ENCODE data around the gene PTCH1. TPM values are rescaled to one million over a fixed set of nuclear protein-coding genes. Genes with fewer than 3 reads are reported as not detected.

PTCH1 gene
- polyA plus RNA-seq, 1 donor (not counting 4 experiments of a cell fraction or from before 2014, with no cell fraction given), result 1.7 TPM

GRCh38 chr9:95481000-95481399, 35.8 kb downstream of the PTCH1 start:
- Histone ChIP-seq H4K20me1 (ENCODE audit: control insufficient read depth, extremely low read depth, insufficient read depth, low read length) (no peaks in the 10 kb centered on the region), H3K36me3 (ENCODE audit: control insufficient read depth in 2 of 2, extremely low read depth in 1 of 2, insufficient read depth in 2 of 2, low read length in 2 of 2) (peaks cover 0 to 5% of the 10 kb centered on the region in 2 experiments), H2AFZ (ENCODE audit: control insufficient read depth, low read length) (no peak overlapping the region), H3K4me1 (ENCODE audit: control insufficient read depth, extremely low read depth, insufficient read depth, low read length) (peaks cover 10% of the 10 kb centered on the region), H3K4me2 (ENCODE audit: control insufficient read depth, extremely low read depth, insufficient read depth, low read depth, low read length) (no peak overlapping the region), H3K9me1 (ENCODE audit: control insufficient read depth, extremely low read depth, insufficient read depth, low read length) (no peaks in the 10 kb centered on the region), H3K79me2 (ENCODE audit: control insufficient read depth, insufficient read depth, low read length) (no peaks in the 10 kb centered on the region), H3K4me3 (ENCODE audit: control insufficient read depth in 2 of 3, extremely low read depth in 1 of 3, insufficient read depth in 2 of 3, low read depth in 1 of 3, low read length in 3 of 3) (no peak overlapping the region), H3K9ac (ENCODE audit: control insufficient read depth, extremely low read depth, insufficient read depth, low read length) (no peak overlapping the region), H3K27me3 (ENCODE audit: control insufficient read depth, extremely low read depth, insufficient read depth, low read length) (no peaks in the 10 kb centered on the region), H3K9me3 (ENCODE audit: control insufficient read depth, low read depth, low read length) (no peaks in the 10 kb centered on the region), H3K27ac (ENCODE audit: control insufficient read depth, insufficient read depth, low read length) (no peak overlapping the region)
- TF ChIP-seq CTCF (optimal IDR thresholded peaks at IDR 0.05 in 1 of 3, IDR thresholded peaks at IDR 0.05 in 1 of 3, conservative IDR thresholded peaks at IDR 0.05 in 1 of 3; ENCODE audit: extremely low read depth in 1 of 3, insufficient read depth in 2 of 3, low read length in 3 of 3) (no peak), EZH2 (IDR thresholded peaks at IDR 0.05; ENCODE audit: low read length) (no peak)
- no peak for FAIRE-seq
- no peak for DNase-seq (ENCODE audit: low read depth, low spot score)
- dilution Hi-C loops (cut with MboI; ENCODE audit: extremely low pct_ligation_motif_present, low sequenced_read_pairs), result no loop called here

- H3K9ac ChIP-seq (ENCODE audit: control insufficient read depth, extremely low read depth, insufficient read depth, low read length), result no peak overlapping the region
- H3K4me3 ChIP-seq (ENCODE audit: control insufficient read depth in 2 of 3, extremely low read depth in 1 of 3, insufficient read depth in 2 of 3, low read depth in 1 of 3, low read length in 3 of 3), result no peak overlapping the region
- H3K36me3 ChIP-seq (ENCODE audit: control insufficient read depth in 2 of 2, extremely low read depth in 1 of 2, insufficient read depth in 2 of 2, low read length in 2 of 2), result peaks cover 0 to 5% of the 10 kb centered on the region in 2 experiments
- H3K9me3 ChIP-seq (ENCODE audit: control insufficient read depth, low read depth, low read length), result no peaks in the 10 kb centered on the region
- H4K20me1 ChIP-seq (ENCODE audit: control insufficient read depth, extremely low read depth, insufficient read depth, low read length), result no peaks in the 10 kb centered on the region
- DNase-seq (ENCODE audit: low read depth, low spot score) (no peak), FAIRE-seq (no peak)
- no peaks in the 10 kb centered on the region for H3K79me2 ChIP-seq (ENCODE audit: control insufficient read depth, insufficient read depth, low read length)
- no peaks in the 10 kb centered on the region for H3K27me3 ChIP-seq (ENCODE audit: control insufficient read depth, extremely low read depth, insufficient read depth, low read length)
- TF ChIP-seq CTCF (optimal IDR thresholded peaks at IDR 0.05 in 1 of 3, IDR thresholded peaks at IDR 0.05 in 1 of 3, conservative IDR thresholded peaks at IDR 0.05 in 1 of 3; ENCODE audit: extremely low read depth in 1 of 3, insufficient read depth in 2 of 3, low read length in 3 of 3) (no peak), EZH2 (IDR thresholded peaks at IDR 0.05; ENCODE audit: low read length) (no peak)
- no peak overlapping the region for H3K4me2 ChIP-seq (ENCODE audit: control insufficient read depth, extremely low read depth, insufficient read depth, low read depth, low read length)
- no peak overlapping the region for H2AFZ ChIP-seq (ENCODE audit: control insufficient read depth, low read length)
- H3K27ac ChIP-seq (ENCODE audit: control insufficient read depth, insufficient read depth, low read length), result no peak overlapping the region
- H3K4me1 ChIP-seq (ENCODE audit: control insufficient read depth, extremely low read depth, insufficient read depth, low read length), result peaks cover 10% of the 10 kb centered on the region
- no peaks in the 10 kb centered on the region for H3K9me1 ChIP-seq (ENCODE audit: control insufficient read depth, extremely low read depth, insufficient read depth, low read length)
- dilution Hi-C loops (cut with MboI; ENCODE audit: extremely low pct_ligation_motif_present, low sequenced_read_pairs), result no loop called here
Measured at GRCh38 chr9:95480346-95480745, 36.4 kb downstream of the PTCH1 start.

Data from keratinocyte (primary cell).